IMR-90 (cell line): ENCODE measurements around the gene KIF18A.

Experiments used
- CEBPB ChIP-seq: IDR thresholded peaks from 2 replicates; pipeline ENCODE4 v1.6.1; 2012; ENCODE audit warnings: low read depth, low read length, improper control_type of control experiment
- CHD1 ChIP-seq: IDR thresholded peaks from 2 replicates; pipeline ENCODE4 v1.6.1; 2012; ENCODE audit warnings: low read depth, low read length, improper control_type of control experiment
- SMC3 ChIP-seq: fragments of 150-350 bp; IDR thresholded peaks from 2 replicates; pipeline ENCODE4 v1.6.1; 2016; ENCODE audit warnings: low read depth, mild to moderate bottlenecking, antibody characterized with exemption, low read length, moderate library complexity
- TF ChIP-seq, protein P1 (sequence below): conservative IDR thresholded peaks from 2 replicates; pipeline ENCODE4 v1.5.1; 2012; ENCODE audit warnings: mild to moderate bottlenecking, low read depth, low read length, improper control_type of control experiment

DNA sequence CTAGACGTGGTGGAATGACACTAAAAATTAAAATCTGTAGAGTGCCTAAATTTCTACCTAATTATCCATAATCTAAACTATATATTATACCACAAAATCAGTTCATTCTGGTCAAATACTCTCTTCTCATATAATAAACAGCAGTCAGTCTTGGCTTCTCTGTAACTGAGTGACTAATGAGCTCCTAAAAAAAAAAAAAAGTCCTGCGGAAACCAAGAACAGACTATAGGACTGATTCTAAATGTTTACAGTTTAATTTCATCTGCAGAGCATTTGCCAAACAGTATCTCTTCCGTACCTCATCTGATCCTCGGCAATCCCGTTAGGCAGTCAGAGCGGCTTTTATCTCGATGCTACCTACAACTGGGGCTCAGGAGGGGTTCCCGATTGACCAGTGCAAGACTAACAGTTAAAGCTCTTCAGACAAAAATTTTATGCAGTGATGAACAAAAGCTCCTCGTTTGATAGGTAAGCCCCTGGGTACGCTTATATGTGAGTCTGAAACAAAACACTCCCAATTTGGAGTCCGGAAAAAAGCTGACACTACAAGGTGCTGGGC, 686 bp downstream of the KIF18A start:
- TF ChIP-seq SMC3 (no peak), CHD1 (no peak), CEBPB (no peak)
- TF ChIP-seq, protein P1, sequence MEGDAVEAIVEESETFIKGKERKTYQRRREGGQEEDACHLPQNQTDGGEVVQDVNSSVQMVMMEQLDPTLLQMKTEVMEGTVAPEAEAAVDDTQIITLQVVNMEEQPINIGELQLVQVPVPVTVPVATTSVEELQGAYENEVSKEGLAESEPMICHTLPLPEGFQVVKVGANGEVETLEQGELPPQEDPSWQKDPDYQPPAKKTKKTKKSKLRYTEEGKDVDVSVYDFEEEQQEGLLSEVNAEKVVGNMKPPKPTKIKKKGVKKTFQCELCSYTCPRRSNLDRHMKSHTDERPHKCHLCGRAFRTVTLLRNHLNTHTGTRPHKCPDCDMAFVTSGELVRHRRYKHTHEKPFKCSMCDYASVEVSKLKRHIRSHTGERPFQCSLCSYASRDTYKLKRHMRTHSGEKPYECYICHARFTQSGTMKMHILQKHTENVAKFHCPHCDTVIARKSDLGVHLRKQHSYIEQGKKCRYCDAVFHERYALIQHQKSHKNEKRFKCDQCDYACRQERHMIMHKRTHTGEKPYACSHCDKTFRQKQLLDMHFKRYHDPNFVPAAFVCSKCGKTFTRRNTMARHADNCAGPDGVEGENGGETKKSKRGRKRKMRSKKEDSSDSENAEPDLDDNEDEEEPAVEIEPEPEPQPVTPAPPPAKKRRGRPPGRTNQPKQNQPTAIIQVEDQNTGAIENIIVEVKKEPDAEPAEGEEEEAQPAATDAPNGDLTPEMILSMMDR = no peak
